Left lobe of liver (tissue), 2 donors: ENCODE measurements around the gene ARF5. TPM values are rescaled to one million over a fixed set of nuclear protein-coding genes. Genes with fewer than 3 reads are reported as not detected.
A peak's percentile ranks its signal among the peaks of the same experiment; 100 is the strongest.

ENCODE experiments used
- ATAC-seq: fragments of 200-7000 bp; cut with Tn5 transposase; one replicate; pipeline ENCODE4 v1.9.1; 2020; ENCODE audit warnings: mild to moderate bottlenecking, moderate library complexity
- DNase-seq: peaks from one replicate; pipeline ENCODE4 v3.0.0-alpha.2; 2020; ENCODE audit warnings: low spot score
- total RNA-seq: library from RNA; stranded (reverse); gene quantifications from one replicate; pipeline ENCODE4 v1.2.1, GENCODE V29; 2021
- donor health status: DM: no; HTN: no; CAD: no; lungs with moderate emphysema.
- donor health status: DM: no; HTN: yes; CAD: no.

Gene ARF5
- total RNA-seq, 1 donor from 2014 or later: 51.9 TPM

- DNase-seq: no peak
These were observed 570 bp upstream of the ARF5 start for GRCh38 chr7:127587663-127588018.

GRCh38 chr7:127588697-127589482, 679 bp downstream of the ARF5 start:
- DNase-seq: peak; percentile 76
- peak; percentile 66 for ATAC-seq

More at GRCh38 chr7:127587663-127588018, 570 bp upstream of the ARF5 start:
- ATAC-seq: peak; percentile 15

GRCh38 chr7:127589896-127590295, 1.7 kb downstream of the ARF5 start:
- ATAC-seq (no peak), DNase-seq (no peak)

- ATAC-seq: no peak
- DNase-seq: no peak
These were observed 3.0 kb downstream of the ARF5 start for GRCh38 chr7:127591189-127591588.

- no peak for ATAC-seq
These were observed 3.4 kb downstream of the ARF5 start for GRCh38 chr7:127591591-127591990.

GRCh38 chr7:127592550-127592949, 4.3 kb downstream of the ARF5 start:
- ATAC-seq: no peak
- no peak for DNase-seq

More at GRCh38 chr7:127591591-127591990, 3.4 kb downstream of the ARF5 start:
- no peak for DNase-seq

GRCh38 chr7:127594490-127594889, 6.3 kb downstream of the ARF5 start:
- ATAC-seq: peak; percentile 85
- peak; percentile 79 for DNase-seq

GRCh38 chr7:127595737-127596136, 7.5 kb downstream of the ARF5 start:
- DNase-seq (no peak), ATAC-seq (no peak)

- ATAC-seq (no peak), DNase-seq (no peak)
These were observed 10.1 kb downstream of the ARF5 start for GRCh38 chr7:127598318-127598717.

GRCh38 chr7:127600885-127601284, 12.7 kb downstream of the ARF5 start:
- no peak for DNase-seq
- no peak for ATAC-seq

GRCh38 chr7:127608446-127608845, 20.2 kb downstream of the ARF5 start:
- no peak for ATAC-seq
- DNase-seq: no peak

GRCh38 chr7:127609297-127609696, 21.1 kb downstream of the ARF5 start:
- no peak for DNase-seq
- no peak for ATAC-seq

- DNase-seq (no peak), ATAC-seq (no peak)
These were observed 24.1 kb downstream of the ARF5 start for GRCh38 chr7:127612263-127612662.

- DNase-seq: no peak
- ATAC-seq: no peak
These were observed 28.5 kb downstream of the ARF5 start for GRCh38 chr7:127616724-127617123.

- ATAC-seq: no peak
These were observed 29.8 kb downstream of the ARF5 start, which contains the start of gene PAX4 for GRCh38 chr7:127618042-127618441. Gene PAX4, minus strand, starts transcription at chr7:127618142. Its CDS starts 2,214 bp downstream, at chr7:127615928.

GRCh38 chr7:127618775-127619174, 30.6 kb downstream of the ARF5 start:
- no peak for DNase-seq
- no peak for ATAC-seq

More at GRCh38 chr7:127618042-127618441, 29.8 kb downstream of the ARF5 start, which contains the start of gene PAX4:
- DNase-seq: no peak

GRCh38 chr7:127619681-127620405, 31.6 kb downstream of the ARF5 start:
- DNase-seq: no peak

GRCh38 chr7:127620406-127621233, 32.4 kb downstream of the ARF5 start:
- DNase-seq (no peak), ATAC-seq (no peak)

More at GRCh38 chr7:127619681-127620405, 31.6 kb downstream of the ARF5 start:
- ATAC-seq: no peak

GRCh38 chr7:127625331-127625730, 37.1 kb downstream of the ARF5 start:
- ATAC-seq (no peak), DNase-seq (no peak)

- ATAC-seq (no peak), DNase-seq (no peak)
These were observed 40.2 kb downstream of the ARF5 start for GRCh38 chr7:127628445-127628844.

GRCh38 chr7:127629268-127629854, 41.1 kb downstream of the ARF5 start:
- DNase-seq: peak; percentile 55
- peak; percentile 94 for ATAC-seq
